ENCODE measurements around the gene SPATS2. TPM values are rescaled to one million over a fixed set of nuclear protein-coding genes. Genes with fewer than 3 reads are reported as not detected.
A peak's percentile ranks its signal among the peaks of the same experiment; 100 is the strongest.
"Not testable (repeated sequence)": the region's sequence is repeated elsewhere in the genome, so short reads cannot be mapped to it uniquely, and the experiment has no call there.

The SPATS2 gene
- total RNA-seq, result 17.9 and 19.3 TPM in 2 replicates

- peaks cover 36% of the 10 kb centered on the region for H3K4me1 Mint-ChIP-seq (ENCODE audit: low read depth)
- peak within 1 kb of the TSS; percentile 95 for H3K27ac Mint-ChIP-seq
- H3K9me3 Mint-ChIP-seq, result no peaks in the 10 kb centered on the region
- intact Hi-C loops (cut with micrococcal nuclease), result loop anchor here (2.0 to 10.0 kb wide), 5 partner anchors 45 to 377 kb away; partner anchors contain the start of genes FMNL3, MCRS1, TMBIM6 and TROAP
- peaks cover 8% of the 10 kb centered on the region for H3K36me3 Mint-ChIP-seq (ENCODE audit: low read depth)
- no peaks in the 10 kb centered on the region for H3K27me3 Mint-ChIP-seq (ENCODE audit: low read depth)
- no peak for DNase-seq (ENCODE audit: low spot score)
- H3K4me3 Mint-ChIP-seq (ENCODE audit: low read depth), result peak within 1 kb of the TSS; percentile 86
These were observed at the start of gene SPATS2 for GRCh38 chr12:49367381-49368239. Gene SPATS2 (plus strand): TSS chr12:49367462. CDS start chr12:49461013, 93,551 bp downstream.

- H3K9me3 Mint-ChIP-seq; intact Hi-C loops (cut with micrococcal nuclease); DNase-seq (ENCODE audit: low spot score); H3K27me3 Mint-ChIP-seq (ENCODE audit: low read depth); H3K27ac Mint-ChIP-seq: not testable (repeated sequence)
- Mint-ChIP-seq H3K4me3 (ENCODE audit: low read depth) (peak overlapping the region; percentile 35), H3K4me1 (ENCODE audit: low read depth) (peaks cover 12% of the 10 kb centered on the region), H3K36me3 (ENCODE audit: low read depth) (peaks cover 14% of the 10 kb centered on the region)
These were observed 46.7 kb upstream of the SPATS2 start for GRCh38 chr12:49320411-49321103.

GRCh38 chr12:49322367-49322707 lies 44.9 kb upstream of the SPATS2 start:
- intact Hi-C loops (cut with micrococcal nuclease), result loop anchor here (2.0 kb wide), 3 partner anchors 46 to 192 kb away; partner anchors contain the start of genes TUBA1B and TUBA1C
- peaks cover 3% of the 10 kb centered on the region for H3K27me3 Mint-ChIP-seq (ENCODE audit: low read depth)
- H3K9me3 Mint-ChIP-seq, result no peaks in the 10 kb centered on the region
- DNase-seq (ENCODE audit: low spot score), result no peak
- H3K4me1 Mint-ChIP-seq (ENCODE audit: low read depth), result peaks cover 13% of the 10 kb centered on the region
- H3K27ac Mint-ChIP-seq, result peak overlapping the region; percentile 82
- H3K36me3 Mint-ChIP-seq (ENCODE audit: low read depth), result peaks cover 21% of the 10 kb centered on the region
- peak overlapping the region; percentile 99 for H3K4me3 Mint-ChIP-seq (ENCODE audit: low read depth)

GRCh38 chr12:49322708-49323523 lies 44.3 kb upstream of the SPATS2 start, which contains the start of gene TROAP:
Gene TROAP (plus strand): TSS chr12:49323255. CDS start chr12:49323609, 354 bp downstream.
- H3K4me3 Mint-ChIP-seq (ENCODE audit: low read depth), result peak within 1 kb of the TSS; percentile 99
- peaks cover 3% of the 10 kb centered on the region for H3K27me3 Mint-ChIP-seq (ENCODE audit: low read depth)
- H3K36me3 Mint-ChIP-seq (ENCODE audit: low read depth), result peaks cover 24% of the 10 kb centered on the region
- no peaks in the 10 kb centered on the region for H3K9me3 Mint-ChIP-seq
- peak within 1 kb of the TSS; percentile 82 for H3K27ac Mint-ChIP-seq
- H3K4me1 Mint-ChIP-seq (ENCODE audit: low read depth), result peaks cover 13% of the 10 kb centered on the region
- peak; percentile 98 for DNase-seq (ENCODE audit: low spot score)
- intact Hi-C loops (cut with micrococcal nuclease), result loop anchor here (2.0 kb wide), 3 partner anchors 46 to 192 kb away; partner anchors contain the start of genes TUBA1B and TUBA1C

GRCh38 chr12:49323524-49324097 lies 43.7 kb upstream of the SPATS2 start:
- peak overlapping the region; percentile 99 for H3K4me3 Mint-ChIP-seq (ENCODE audit: low read depth)
- no peaks in the 10 kb centered on the region for H3K9me3 Mint-ChIP-seq
- intact Hi-C loops (cut with micrococcal nuclease), result loop anchor here (2.0 kb wide), 3 partner anchors 45 to 193 kb away; partner anchors contain the start of genes TUBA1B and TUBA1C
- H3K27me3 Mint-ChIP-seq (ENCODE audit: low read depth), result peaks cover 3% of the 10 kb centered on the region
- peak overlapping the region; percentile 82 for H3K27ac Mint-ChIP-seq
- DNase-seq (ENCODE audit: low spot score), result no peak
- H3K4me1 Mint-ChIP-seq (ENCODE audit: low read depth), result peaks cover 13% of the 10 kb centered on the region
- H3K36me3 Mint-ChIP-seq (ENCODE audit: low read depth), result peaks cover 26% of the 10 kb centered on the region

GRCh38 chr12:49325606-49326005 lies 41.7 kb upstream of the SPATS2 start:
- H3K36me3 Mint-ChIP-seq (ENCODE audit: low read depth), result peaks cover 38% of the 10 kb centered on the region
- intact Hi-C loops (cut with micrococcal nuclease), result no loop called here
- no peaks in the 10 kb centered on the region for H3K9me3 Mint-ChIP-seq
- no peak overlapping the region for H3K4me3 Mint-ChIP-seq (ENCODE audit: low read depth)
- H3K4me1 Mint-ChIP-seq (ENCODE audit: low read depth), result peaks cover 13% of the 10 kb centered on the region
- no peaks in the 10 kb centered on the region for H3K27me3 Mint-ChIP-seq (ENCODE audit: low read depth)
- no peak for DNase-seq (ENCODE audit: low spot score)
- H3K27ac Mint-ChIP-seq, result no peak overlapping the region

GRCh38 chr12:49327368-49327767 lies 39.9 kb upstream of the SPATS2 start:
- H3K36me3 Mint-ChIP-seq (ENCODE audit: low read depth), result peaks cover 55% of the 10 kb centered on the region
- H3K4me1 Mint-ChIP-seq (ENCODE audit: low read depth), result peaks cover 4% of the 10 kb centered on the region
- DNase-seq (ENCODE audit: low spot score), result no peak
- H3K27ac Mint-ChIP-seq, result no peak overlapping the region
- H3K9me3 Mint-ChIP-seq, result no peaks in the 10 kb centered on the region
- H3K4me3 Mint-ChIP-seq (ENCODE audit: low read depth), result no peak overlapping the region
- intact Hi-C loops (cut with micrococcal nuclease), result no loop called here
- peaks cover 5% of the 10 kb centered on the region for H3K27me3 Mint-ChIP-seq (ENCODE audit: low read depth)

- H3K4me1 Mint-ChIP-seq (ENCODE audit: low read depth), result peaks cover 3% of the 10 kb centered on the region
These were observed 39.4 kb upstream of the SPATS2 start for GRCh38 chr12:49327887-49328286.

GRCh38 chr12:49328816-49329215 lies 38.4 kb upstream of the SPATS2 start:
- Mint-ChIP-seq H3K9me3 (no peaks in the 10 kb centered on the region), H3K4me1 (ENCODE audit: low read depth) (peaks cover 5% of the 10 kb centered on the region), H3K27me3 (ENCODE audit: low read depth) (peaks cover 14% of the 10 kb centered on the region), H3K36me3 (ENCODE audit: low read depth) (peaks cover 52% of the 10 kb centered on the region), H3K27ac (no peak overlapping the region), H3K4me3 (ENCODE audit: low read depth) (no peak overlapping the region)
- DNase-seq (ENCODE audit: low spot score), result no peak
- intact Hi-C loops (cut with micrococcal nuclease), result no loop called here

More at GRCh38 chr12:49327887-49328286, 39.4 kb upstream of the SPATS2 start:
- intact Hi-C loops (cut with micrococcal nuclease), result no loop called here
- Mint-ChIP-seq H3K9me3 (no peaks in the 10 kb centered on the region), H3K36me3 (ENCODE audit: low read depth) (peaks cover 58% of the 10 kb centered on the region), H3K4me3 (ENCODE audit: low read depth) (no peak overlapping the region), H3K27ac (no peak overlapping the region), H3K27me3 (ENCODE audit: low read depth) (peaks cover 9% of the 10 kb centered on the region)
- DNase-seq (ENCODE audit: low spot score), result no peak

- no peak overlapping the region for H3K4me3 Mint-ChIP-seq (ENCODE audit: low read depth)
- H3K9me3 Mint-ChIP-seq, result no peaks in the 10 kb centered on the region
- H3K4me1 Mint-ChIP-seq (ENCODE audit: low read depth), result peaks cover 4% of the 10 kb centered on the region
- DNase-seq (ENCODE audit: low spot score), result no peak
- intact Hi-C loops (cut with micrococcal nuclease), result no loop called here
- H3K36me3 Mint-ChIP-seq (ENCODE audit: low read depth), result peaks cover 44% of the 10 kb centered on the region
- H3K27ac Mint-ChIP-seq, result no peak overlapping the region
- H3K27me3 Mint-ChIP-seq (ENCODE audit: low read depth), result peaks cover 24% of the 10 kb centered on the region
These were observed 37.1 kb upstream of the SPATS2 start for GRCh38 chr12:49330032-49330619.

- Mint-ChIP-seq H3K27me3 (ENCODE audit: low read depth) (peaks cover 31% of the 10 kb centered on the region), H3K4me3 (ENCODE audit: low read depth) (no peak overlapping the region), H3K27ac (no peak overlapping the region), H3K4me1 (ENCODE audit: low read depth) (peaks cover 6% of the 10 kb centered on the region), H3K36me3 (ENCODE audit: low read depth) (peaks cover 44% of the 10 kb centered on the region), H3K9me3 (no peaks in the 10 kb centered on the region)
- no peak for DNase-seq (ENCODE audit: low spot score)
- intact Hi-C loops (cut with micrococcal nuclease), result no loop called here
These were observed 36.5 kb upstream of the SPATS2 start for GRCh38 chr12:49330631-49331379.
